GM06990 (cell line): ENCODE data around the gene PLOD1.

Experiments used
- DNase-seq: peaks from one replicate; pipeline ENCODE4 v3.0.0-alpha.2; 2011; ENCODE audit not compliant: insufficient read length; ENCODE audit errors: extremely low read depth
- H3K27me3 ChIP-seq: replicated peaks from 2 replicates; pipeline ENCODE4 v1.6.0; 2011; ENCODE audit warnings: low read length; ENCODE audit not compliant: control insufficient read depth, insufficient read depth
- H3K36me3 ChIP-seq: 2 replicates; pipeline ENCODE4 v1.5.1; 2011; ENCODE audit warnings: low read length; ENCODE audit not compliant: control insufficient read depth, insufficient read depth
- H3K4me3 ChIP-seq: replicated peaks from 2 replicates; pipeline ENCODE4 v1.5.1; 2011; ENCODE audit warnings: low read depth, mild to moderate bottlenecking, control low read depth, low read length
- CTCF ChIP-seq: IDR thresholded peaks from 2 replicates; pipeline ENCODE4 v1.5.1; 2011; ENCODE audit warnings: low read length, control low read depth, mild to moderate bottlenecking, inconsistent platforms; ENCODE audit not compliant: insufficient read depth, poor library complexity, severe bottlenecking

The PLOD1 gene

DNA sequence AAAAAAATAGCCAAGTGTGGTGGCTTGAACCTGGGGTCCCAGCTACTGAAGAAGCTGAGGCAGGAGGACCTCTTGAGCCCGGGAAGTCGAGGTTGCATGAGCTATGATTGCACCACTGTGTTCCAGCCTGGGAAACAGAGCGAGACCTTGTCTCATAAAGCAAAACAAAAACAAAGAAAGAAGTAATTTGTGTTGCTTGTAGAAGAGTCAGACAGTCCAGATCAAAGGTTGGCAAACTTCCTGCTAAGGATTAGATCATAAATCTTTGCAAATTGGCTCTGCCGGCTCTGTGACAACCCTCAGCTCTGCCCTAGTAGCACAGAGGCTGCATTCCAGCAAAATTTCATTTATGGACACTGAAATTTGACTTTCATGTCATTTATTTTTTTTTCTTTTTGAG is 26.7 kb downstream of the PLOD1 start:
- H3K27me3 ChIP-seq = no peaks in the 10 kb centered on the region
- DNase-seq = no peak
- H3K36me3 ChIP-seq = peaks cover 34% of the 10 kb centered on the region
- H3K4me3 ChIP-seq = no peak overlapping the region
- TF ChIP-seq CTCF = no peak

GRCh38 chr1:11963622-11964021 is 29.1 kb downstream of the PLOD1 start:
- no peak for TF ChIP-seq CTCF

DNA sequence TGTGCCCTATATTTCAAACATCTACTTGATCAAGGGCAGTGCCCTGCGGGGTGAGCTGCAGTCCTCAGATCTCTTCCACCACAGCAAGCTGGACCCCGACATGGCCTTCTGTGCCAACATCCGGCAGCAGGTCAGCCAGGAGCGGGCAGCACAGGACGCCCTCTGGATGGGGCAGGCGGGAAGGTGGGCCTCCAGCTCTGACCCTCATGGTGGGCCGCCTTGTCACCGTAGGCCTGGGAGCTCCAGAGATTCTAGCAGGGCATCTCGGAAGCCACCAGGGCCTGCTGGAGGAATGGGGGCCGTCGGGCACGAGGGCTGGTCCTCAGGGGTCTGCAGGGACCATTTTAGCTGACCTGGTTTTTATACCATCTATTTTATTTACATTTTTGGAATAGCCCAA is 30.1 kb downstream of the PLOD1 start:
- Histone ChIP-seq H3K4me3 (no peak overlapping the region), H3K36me3 (peaks cover 30% of the 10 kb centered on the region), H3K27me3 (no peaks in the 10 kb centered on the region)
- no peak for DNase-seq
- TF ChIP-seq CTCF = no peak

More at GRCh38 chr1:11963622-11964021, 29.1 kb downstream of the PLOD1 start:
- Histone ChIP-seq H3K27me3 (no peaks in the 10 kb centered on the region), H3K36me3 (peaks cover 29% of the 10 kb centered on the region), H3K4me3 (no peak overlapping the region)
- DNase-seq = no peak

GRCh38 chr1:11967028-11967547 is 32.6 kb downstream of the PLOD1 start:
- H3K36me3 ChIP-seq = peaks cover 28% of the 10 kb centered on the region
- TF ChIP-seq CTCF = peak; percentile 65
- H3K27me3 ChIP-seq = no peaks in the 10 kb centered on the region
- no peak overlapping the region for H3K4me3 ChIP-seq
- DNase-seq = no peak

DNA sequence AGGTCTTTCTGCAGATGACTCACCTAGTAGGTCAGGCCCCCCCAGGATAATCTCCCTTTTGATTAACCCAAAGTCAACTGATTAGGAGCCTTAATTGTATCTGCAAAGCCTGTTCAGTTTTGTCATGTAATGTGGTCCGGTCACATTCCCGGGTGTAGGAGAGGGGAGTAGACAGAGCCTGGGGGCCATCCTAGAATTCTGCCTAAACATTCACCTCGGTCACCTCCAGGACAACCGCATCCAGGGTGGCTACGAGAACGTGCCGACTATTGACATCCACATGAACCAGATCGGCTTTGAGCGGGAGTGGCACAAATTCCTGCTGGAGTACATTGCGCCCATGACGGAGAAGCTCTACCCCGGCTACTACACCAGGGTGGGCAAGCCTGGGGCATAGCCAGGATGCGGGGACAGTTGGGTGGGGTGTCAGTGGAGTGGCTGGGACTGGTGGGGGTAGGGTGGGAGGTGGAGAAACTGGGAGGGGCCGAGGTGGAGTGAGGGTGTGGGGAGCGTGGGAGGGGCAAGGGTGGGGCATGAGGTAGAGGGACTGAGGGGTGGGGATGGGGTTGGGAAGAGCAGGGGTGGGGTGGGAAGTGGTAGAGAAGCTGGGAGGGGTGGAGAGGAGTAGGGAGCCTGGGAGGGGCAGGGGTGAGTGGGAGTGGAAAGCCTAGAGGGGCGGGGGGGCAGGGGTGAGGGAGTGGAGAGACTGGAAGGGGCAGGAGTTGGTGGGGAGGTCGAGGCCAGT is 36.1 kb downstream of the PLOD1 start:
- TF ChIP-seq CTCF = no peak

More for the DNA sequence above, 36.1 kb downstream of the PLOD1 start:
- no peaks in the 10 kb centered on the region for H3K27me3 ChIP-seq
- peaks cover 25% of the 10 kb centered on the region for H3K36me3 ChIP-seq
- H3K4me3 ChIP-seq = no peak overlapping the region
- no peak for DNase-seq
